ENCODE measurements around the gene DNAJC5.
"Not testable (repeated sequence)": the region's sequence is repeated elsewhere in the genome, so short reads cannot be mapped to it uniquely, and the experiment has no call there.

Gene DNAJC5

GRCh38 chr20:63861981-63862901 is 32.7 kb upstream of the DNAJC5 start:
- no peak for DNase-seq (ENCODE audit: low read depth)
- no peak overlapping the region for H3K4me3 ChIP-seq (replicated peaks; ENCODE audit: low read depth, low read length)
- no peak for TF ChIP-seq CTCF (IDR thresholded peaks at IDR 0.05; ENCODE audit: low read length, missing control alignments)

- H3K4me3 ChIP-seq (replicated peaks; ENCODE audit: low read depth, low read length), result peak overlapping the region; percentile 93
- TF ChIP-seq CTCF (IDR thresholded peaks at IDR 0.05; ENCODE audit: low read length, missing control alignments), result no peak
- no peak for DNase-seq (ENCODE audit: low read depth)
Measured at GRCh38 chr20:63863021-63863797, 31.7 kb upstream of the DNAJC5 start.

GRCh38 chr20:63863798-63864544 is 31.0 kb upstream of the DNAJC5 start:
- DNase-seq (ENCODE audit: low read depth), result peak; percentile 77
- peak overlapping the region; percentile 93 for H3K4me3 ChIP-seq (replicated peaks; ENCODE audit: low read depth, low read length)
- TF ChIP-seq CTCF (IDR thresholded peaks at IDR 0.05; ENCODE audit: low read length, missing control alignments), result peak; percentile 57

GRCh38 chr20:63864545-63864977 is 30.4 kb upstream of the DNAJC5 start:
- DNase-seq (ENCODE audit: low read depth), result no peak
- H3K4me3 ChIP-seq (replicated peaks; ENCODE audit: low read depth, low read length), result peak overlapping the region; percentile 93
- TF ChIP-seq CTCF (IDR thresholded peaks at IDR 0.05; ENCODE audit: low read length, missing control alignments), result no peak

- DNase-seq (ENCODE audit: low read depth), result peak; percentile 98
- no peak for TF ChIP-seq CTCF (IDR thresholded peaks at IDR 0.05; ENCODE audit: low read length, missing control alignments)
- peak within 1 kb of the TSS; percentile 93 for H3K4me3 ChIP-seq (replicated peaks; ENCODE audit: low read depth, low read length)
Measured at GRCh38 chr20:63864978-63865640, 29.8 kb upstream of the DNAJC5 start, which contains the start of gene TPD52L2. Gene TPD52L2, plus strand, starts transcription at chr20:63865270. Its CDS starts 96 bp downstream, at chr20:63865366.

- not testable (repeated sequence) for H3K4me3 ChIP-seq (replicated peaks; ENCODE audit: low read depth, low read length); DNase-seq (ENCODE audit: low read depth)
Measured at GRCh38 chr20:63867042-63867441, 27.9 kb upstream of the DNAJC5 start.

All from fibroblast of pulmonary artery (primary cell).